ENCODE measurements around the gene PTPRM. TPM values are rescaled to one million over a fixed set of nuclear protein-coding genes. Genes with fewer than 3 reads are reported as not detected.

The PTPRM gene
- polyA plus RNA-seq, 4 donors: 80.0 to 105 (median 98.2) TPM

GRCh38 chr18:7840411-7840810 lies 273.3 kb downstream of the PTPRM start:
- DNase-seq (ENCODE audit: low read depth in 4 of 4, low spot score in 3 of 4): no peak

- DNase-seq (ENCODE audit: low read depth in 4 of 4, low spot score in 3 of 4): no peak
Measured at GRCh38 chr18:7844017-7844416, 276.9 kb downstream of the PTPRM start.

GRCh38 chr18:7844418-7844817 lies 277.3 kb downstream of the PTPRM start:
- DNase-seq (ENCODE audit: low read depth in 4 of 4, low spot score in 3 of 4): no peak

GRCh38 chr18:7846335-7846734 lies 279.2 kb downstream of the PTPRM start:
- no peak for DNase-seq (ENCODE audit: low read depth in 4 of 4, low spot score in 3 of 4)

GRCh38 chr18:7847357-7848053 lies 280.4 kb downstream of the PTPRM start:
- no peak for DNase-seq (ENCODE audit: low read depth in 4 of 4, low spot score in 3 of 4)

GRCh38 chr18:7848054-7848412 lies 280.9 kb downstream of the PTPRM start:
- DNase-seq (ENCODE audit: low read depth in 4 of 4, low spot score in 3 of 4): no peak

- no peak for DNase-seq (ENCODE audit: low read depth in 4 of 4, low spot score in 3 of 4)
Measured at GRCh38 chr18:7850446-7850845, 283.3 kb downstream of the PTPRM start.

GRCh38 chr18:7855028-7855427 lies 287.9 kb downstream of the PTPRM start:
- DNase-seq (ENCODE audit: low read depth in 4 of 4, low spot score in 3 of 4): no peak

GRCh38 chr18:7855671-7856070 lies 288.6 kb downstream of the PTPRM start:
- DNase-seq (ENCODE audit: low read depth in 4 of 4, low spot score in 3 of 4): no peak

GRCh38 chr18:7856116-7856515 lies 289.0 kb downstream of the PTPRM start:
- DNase-seq (ENCODE audit: low read depth in 4 of 4, low spot score in 3 of 4): no peak

GRCh38 chr18:7856733-7857132 lies 289.6 kb downstream of the PTPRM start:
- DNase-seq (ENCODE audit: low read depth in 4 of 4, low spot score in 3 of 4): no peak

GRCh38 chr18:7857562-7857961 lies 290.4 kb downstream of the PTPRM start:
- DNase-seq (ENCODE audit: low read depth in 4 of 4, low spot score in 3 of 4): no peak

GRCh38 chr18:7859122-7859521 lies 292.0 kb downstream of the PTPRM start:
- no peak for DNase-seq (ENCODE audit: low read depth in 4 of 4, low spot score in 3 of 4)

GRCh38 chr18:7870266-7870665 lies 303.1 kb downstream of the PTPRM start:
- DNase-seq (ENCODE audit: low read depth in 4 of 4, low spot score in 3 of 4): no peak

GRCh38 chr18:7870855-7871254 lies 303.7 kb downstream of the PTPRM start:
- DNase-seq (ENCODE audit: low read depth in 4 of 4, low spot score in 3 of 4): no peak

- no peak for DNase-seq (ENCODE audit: low read depth in 4 of 4, low spot score in 3 of 4)
Measured at GRCh38 chr18:7871560-7872456, 304.7 kb downstream of the PTPRM start.

GRCh38 chr18:7872569-7872968 lies 305.5 kb downstream of the PTPRM start:
- no peak for DNase-seq (ENCODE audit: low read depth in 4 of 4, low spot score in 3 of 4)

- no peak for DNase-seq (ENCODE audit: low read depth in 4 of 4, low spot score in 3 of 4)
Measured at GRCh38 chr18:7873316-7873715, 306.2 kb downstream of the PTPRM start.

- DNase-seq (ENCODE audit: low read depth in 4 of 4, low spot score in 3 of 4): no peak
Measured at GRCh38 chr18:7876354-7877104, 309.4 kb downstream of the PTPRM start.

GRCh38 chr18:7877609-7878008 lies 310.5 kb downstream of the PTPRM start:
- no peak for DNase-seq (ENCODE audit: low read depth in 4 of 4, low spot score in 3 of 4)
